ENCODE results near the gene TCEANC2.

The TCEANC2 gene

GRCh38 chr1:54131419-54131818, 78.0 kb downstream of the TCEANC2 start:
- CTCF ChIA-PET, result no interaction called here

GRCh38 chr1:54132495-54132894, 79.1 kb downstream of the TCEANC2 start:
- CTCF ChIA-PET, result interaction anchor here (0.7 kb wide), 1 partner anchor 58 kb away, joined by 3 read pairs; no protein-coding TSS in a partner anchor
- POLR2A ChIA-PET (ENCODE audit: low non-redundant PET), result no interaction called here
- no peak for DNase-seq (ENCODE audit: low spot score)
- no peak overlapping the region for H3K27ac ChIP-seq
- no peak for TF ChIP-seq CTCF (conservative IDR thresholded peaks at IDR 0.05; ENCODE audit: low read depth)

More at GRCh38 chr1:54131419-54131818, 78.0 kb downstream of the TCEANC2 start:
- no peak for TF ChIP-seq CTCF (conservative IDR thresholded peaks at IDR 0.05; ENCODE audit: low read depth)
- no peak for DNase-seq (ENCODE audit: low spot score)
- no peak overlapping the region for H3K27ac ChIP-seq
- POLR2A ChIA-PET (ENCODE audit: low non-redundant PET), result no interaction called here

- CTCF ChIA-PET, result interaction anchor here (0.6 to 1.0 kb wide), 2 partner anchors 11 to 23 kb away, joined by 3 read pairs; no protein-coding TSS in a partner anchor
- TF ChIP-seq CTCF (conservative IDR thresholded peaks at IDR 0.05; ENCODE audit: low read depth), result no peak
- no peak for DNase-seq (ENCODE audit: low spot score)
- POLR2A ChIA-PET (ENCODE audit: low non-redundant PET), result no interaction called here
- no peak overlapping the region for H3K27ac ChIP-seq
These were observed 80.9 kb downstream of the TCEANC2 start for GRCh38 chr1:54134295-54134694.

- no peak for TF ChIP-seq CTCF (conservative IDR thresholded peaks at IDR 0.05; ENCODE audit: low read depth)
- H3K27ac ChIP-seq, result no peak overlapping the region
- CTCF ChIA-PET, result interaction anchor here (0.7 kb wide), 1 partner anchor 14 kb away, joined by 4 read pairs; no protein-coding TSS in a partner anchor
- POLR2A ChIA-PET (ENCODE audit: low non-redundant PET), result no interaction called here
- no peak for DNase-seq (ENCODE audit: low spot score)
These were observed 82.2 kb downstream of the TCEANC2 start for GRCh38 chr1:54135436-54136120.

GRCh38 chr1:54136269-54136896, 83.0 kb downstream of the TCEANC2 start:
- CTCF ChIA-PET, result interaction anchor here (0.6 to 0.7 kb wide), 2 partner anchors 249 to 454 kb away, joined by 3 read pairs; no protein-coding TSS in a partner anchor
- no peak for TF ChIP-seq CTCF (conservative IDR thresholded peaks at IDR 0.05; ENCODE audit: low read depth)
- H3K27ac ChIP-seq, result no peak overlapping the region
- DNase-seq (ENCODE audit: low spot score), result no peak
- POLR2A ChIA-PET (ENCODE audit: low non-redundant PET), result interaction anchor here (0.6 to 0.7 kb wide), 2 partner anchors 63 to 98 kb away, joined by 3 to 6 read pairs; partner anchors contain the start of genes CYB5RL and MRPL37

- H3K27ac ChIP-seq, result no peak overlapping the region
- POLR2A ChIA-PET (ENCODE audit: low non-redundant PET), result interaction anchor here (0.6 to 0.7 kb wide), 2 partner anchors 63 to 98 kb away, joined by 3 to 6 read pairs; partner anchors contain the start of genes CYB5RL and MRPL37
- DNase-seq (ENCODE audit: low spot score), result no peak
- TF ChIP-seq CTCF (conservative IDR thresholded peaks at IDR 0.05; ENCODE audit: low read depth), result no peak
- CTCF ChIA-PET, result interaction anchor here (0.7 kb wide), 1 partner anchor 250 kb away, joined by 3 read pairs; no protein-coding TSS in a partner anchor
These were observed 83.6 kb downstream of the TCEANC2 start for GRCh38 chr1:54136963-54137533.
